WTC11 (cell line): ENCODE measurements around the gene CT45A2. TPM values are rescaled to one million over a fixed set of nuclear protein-coding genes. Genes with fewer than 3 reads are reported as not detected.
"Not testable (repeated sequence)": the region's sequence is repeated elsewhere in the genome, so short reads cannot be mapped to it uniquely, and the experiment has no call there.

Source experiments
- ATAC-seq: fragments of 200-7000 bp; cut with Tn5 transposase; 2 replicates; pipeline ENCODE4 v1.10.0; 2021; ENCODE audit warnings: mild to moderate bottlenecking, moderate library complexity
- Bru-seq: library from RNA; stranded (reverse); fragments of 400-500 nt; gene quantifications from one replicate; lab custom pipeline; 2021; lab: Mats Ljungman, UMichigan
- CTCF ChIA-PET: fragments of 300-600 bp; sonication (Branson Sonifier 250); formaldehyde crosslinking; loops from one replicate; lab custom pipeline; 2021; ENCODE audit warnings: antibody characterized with exemption; lab: Charles Lee
- POLR2A ChIA-PET: fragments of 350-600 bp; sonication (Branson Sonifier 250); formaldehyde crosslinking; loops from one replicate; lab custom pipeline; 2021; ENCODE audit warnings: antibody characterized with exemption; lab: Charles Lee
- DNase-seq: peaks from one replicate; pipeline ENCODE4 v3.0.0; 2021; ENCODE audit warnings: low spot score
- H3K27ac Mint-ChIP-seq: 2 replicates; pipeline ENCODE4 v1.8.0; 2021; ENCODE audit warnings: mixed read lengths
- H3K27me3 Mint-ChIP-seq: 2 replicates; pipeline ENCODE4 v1.8.0; 2021; ENCODE audit warnings: low read depth, mild to moderate bottlenecking, moderate library complexity, mixed read lengths
- H3K36me3 Mint-ChIP-seq: 2 replicates; pipeline ENCODE4 v1.8.0; 2021; ENCODE audit warnings: mixed read lengths
- H3K4me1 Mint-ChIP-seq: 2 replicates; pipeline ENCODE4 v1.8.0; 2022; ENCODE audit warnings: mixed read lengths
- H3K4me3 Mint-ChIP-seq: 2 replicates; pipeline ENCODE4 v1.8.0; 2021; ENCODE audit warnings: mild to moderate bottlenecking, moderate library complexity, mixed read lengths
- H3K9me3 Mint-ChIP-seq: 2 replicates; pipeline ENCODE4 v1.8.0; 2021; ENCODE audit warnings: mixed read lengths
- long read RNA-seq, 3 experiments: library from RNA in 1 of 3; library from capped mRNA in 1 of 3; library from polyadenylated mRNA in 1 of 3; unstranded in 2 of 3; stranded (forward) in 1 of 3; transcript quantifications; one replicate each; pipeline ENCODE4 v2.0.0, GENCODE V29; 2021
- total RNA-seq: library from RNA; stranded (reverse); gene quantifications from 3 replicates; pipeline ENCODE4 v1.2.3, GENCODE V29; 2021

The CT45A2 gene, protein sequence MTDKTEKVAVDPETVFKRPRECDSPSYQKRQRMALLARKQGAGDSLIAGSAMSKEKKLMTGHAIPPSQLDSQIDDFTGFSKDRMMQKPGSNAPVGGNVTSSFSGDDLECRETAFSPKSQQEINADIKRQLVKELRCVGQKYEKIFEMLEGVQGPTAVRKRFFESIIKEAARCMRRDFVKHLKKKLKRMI
- total RNA-seq (not detected in 3 replicates), Bru-seq, nascent RNA (not detected)
- long read RNA-seq, experiment 1 = 0 reads
- long read RNA-seq, experiment 2 = 0 reads
- long read RNA-seq, experiment 3 = 0 reads

DNA sequence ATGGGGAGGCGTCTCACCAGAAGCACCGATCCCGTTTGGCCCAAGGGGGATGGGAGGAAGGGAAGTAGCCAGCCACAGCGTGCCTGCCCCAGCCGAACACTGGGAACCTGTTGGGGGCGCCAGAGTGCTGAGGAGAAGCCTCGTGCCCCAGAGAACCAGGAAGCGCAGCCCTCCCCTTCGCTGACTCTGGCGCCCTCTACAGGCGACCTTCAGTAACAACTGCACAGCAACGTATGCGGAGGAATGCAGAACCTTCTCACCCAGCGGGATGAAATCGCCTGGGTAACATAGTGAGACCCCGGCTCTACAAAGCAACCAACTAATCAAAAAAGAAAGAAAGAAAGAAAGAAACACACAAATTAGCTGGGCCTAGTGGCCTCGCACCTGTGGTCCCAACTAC is at the start of gene CT45A2:
CT45A2 (minus strand) TSS at position 101 of the 400 bp plus-strand sequence. CDS start 3,747 bp downstream, outside the sequence.
- DNase-seq, POLR2A ChIA-PET, H3K27me3 Mint-ChIP-seq, CTCF ChIA-PET, H3K27ac Mint-ChIP-seq, H3K4me1 Mint-ChIP-seq, H3K9me3 Mint-ChIP-seq, H3K4me3 Mint-ChIP-seq, H3K36me3 Mint-ChIP-seq, ATAC-seq: not testable (repeated sequence)

DNA sequence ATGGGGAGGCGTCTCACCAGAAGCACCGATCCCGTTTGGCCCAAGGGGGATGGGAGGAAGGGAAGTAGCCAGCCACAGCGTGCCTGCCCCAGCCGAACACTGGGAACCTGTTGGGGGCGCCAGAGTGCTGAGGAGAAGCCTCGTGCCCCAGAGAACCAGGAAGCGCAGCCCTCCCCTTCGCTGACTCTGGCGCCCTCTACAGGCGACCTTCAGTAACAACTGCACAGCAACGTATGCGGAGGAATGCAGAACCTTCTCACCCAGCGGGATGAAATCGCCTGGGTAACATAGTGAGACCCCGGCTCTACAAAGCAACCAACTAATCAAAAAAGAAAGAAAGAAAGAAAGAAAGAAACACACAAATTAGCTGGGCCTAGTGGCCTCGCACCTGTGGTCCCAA is 34.6 kb upstream of the CT45A2 start, which contains the start of gene CT45A8:
CT45A8 (minus strand) TSS at position 101 of the 400 bp plus-strand sequence. CDS start 3,755 bp downstream, outside the sequence.
- DNase-seq, H3K27me3 Mint-ChIP-seq, H3K4me3 Mint-ChIP-seq, H3K9me3 Mint-ChIP-seq, H3K4me1 Mint-ChIP-seq, CTCF ChIA-PET, H3K27ac Mint-ChIP-seq, ATAC-seq, H3K36me3 Mint-ChIP-seq, POLR2A ChIA-PET: not testable (repeated sequence)

DNA sequence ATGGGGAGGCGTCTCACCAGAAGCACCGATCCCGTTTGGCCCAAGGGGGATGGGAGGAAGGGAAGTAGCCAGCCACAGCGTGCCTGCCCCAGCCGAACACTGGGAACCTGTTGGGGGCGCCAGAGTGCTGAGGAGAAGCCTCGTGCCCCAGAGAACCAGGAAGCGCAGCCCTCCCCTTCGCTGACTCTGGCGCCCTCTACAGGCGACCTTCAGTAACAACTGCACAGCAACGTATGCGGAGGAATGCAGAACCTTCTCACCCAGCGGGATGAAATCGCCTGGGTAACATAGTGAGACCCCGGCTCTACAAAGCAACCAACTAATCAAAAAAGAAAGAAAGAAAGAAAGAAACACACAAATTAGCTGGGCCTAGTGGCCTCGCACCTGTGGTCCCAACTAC is 17.4 kb upstream of the CT45A2 start, which contains the start of gene CT45A7:
CT45A7 (minus strand) TSS at position 101 of the 400 bp plus-strand sequence. CDS start 3,747 bp downstream, outside the sequence.
- ATAC-seq, H3K9me3 Mint-ChIP-seq, H3K27ac Mint-ChIP-seq, H3K4me1 Mint-ChIP-seq, CTCF ChIA-PET, POLR2A ChIA-PET, H3K4me3 Mint-ChIP-seq, H3K36me3 Mint-ChIP-seq, DNase-seq, H3K27me3 Mint-ChIP-seq: not testable (repeated sequence)

DNA sequence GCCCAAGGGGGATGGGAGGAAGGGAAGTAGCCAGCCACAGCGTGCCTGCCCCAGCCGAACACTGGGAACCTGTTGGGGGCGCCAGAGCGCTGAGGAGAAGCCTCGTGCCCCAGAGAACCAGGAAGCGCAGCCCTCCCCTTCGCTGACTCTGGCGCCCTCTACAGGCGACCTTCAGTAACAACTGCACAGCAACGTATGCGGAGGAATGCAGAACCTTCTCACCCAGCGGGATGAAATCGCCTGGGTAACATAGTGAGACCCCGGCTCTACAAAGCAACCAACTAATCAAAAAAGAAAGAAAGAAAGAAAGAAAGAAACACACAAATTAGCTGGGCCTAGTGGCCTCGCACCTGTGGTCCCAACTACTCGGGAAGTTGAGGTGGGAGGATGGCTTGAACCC is 17.1 kb downstream of the CT45A2 start, which contains the start of gene CT45A6:
CT45A6 (minus strand) TSS at position 101 of the 400 bp plus-strand sequence. CDS start 3,794 bp downstream, outside the sequence.
- H3K27me3 Mint-ChIP-seq, H3K27ac Mint-ChIP-seq, H3K4me3 Mint-ChIP-seq, ATAC-seq, H3K36me3 Mint-ChIP-seq, CTCF ChIA-PET, H3K4me1 Mint-ChIP-seq, POLR2A ChIA-PET, DNase-seq, H3K9me3 Mint-ChIP-seq: not testable (repeated sequence)

DNA sequence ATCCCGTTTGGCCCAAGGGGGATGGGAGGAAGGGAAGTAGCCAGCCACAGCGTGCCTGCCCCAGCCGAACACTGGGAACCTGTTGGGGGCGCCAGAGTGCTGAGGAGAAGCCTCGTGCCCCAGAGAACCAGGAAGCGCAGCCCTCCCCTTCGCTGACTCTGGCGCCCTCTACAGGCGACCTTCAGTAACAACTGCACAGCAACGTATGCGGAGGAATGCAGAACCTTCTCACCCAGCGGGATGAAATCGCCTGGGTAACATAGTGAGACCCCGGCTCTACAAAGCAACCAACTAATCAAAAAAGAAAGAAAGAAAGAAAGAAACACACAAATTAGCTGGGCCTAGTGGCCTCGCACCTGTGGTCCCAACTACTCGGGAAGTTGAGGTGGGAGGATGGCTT is 34.4 kb downstream of the CT45A2 start, which contains the start of gene CT45A5:
CT45A5 (minus strand) TSS at position 101 of the 400 bp plus-strand sequence. CDS start 3,774 bp downstream, outside the sequence.
- CTCF ChIA-PET, DNase-seq, H3K36me3 Mint-ChIP-seq, H3K4me3 Mint-ChIP-seq, H3K27me3 Mint-ChIP-seq, H3K9me3 Mint-ChIP-seq, POLR2A ChIA-PET, H3K4me1 Mint-ChIP-seq, ATAC-seq, H3K27ac Mint-ChIP-seq: not testable (repeated sequence)

DNA sequence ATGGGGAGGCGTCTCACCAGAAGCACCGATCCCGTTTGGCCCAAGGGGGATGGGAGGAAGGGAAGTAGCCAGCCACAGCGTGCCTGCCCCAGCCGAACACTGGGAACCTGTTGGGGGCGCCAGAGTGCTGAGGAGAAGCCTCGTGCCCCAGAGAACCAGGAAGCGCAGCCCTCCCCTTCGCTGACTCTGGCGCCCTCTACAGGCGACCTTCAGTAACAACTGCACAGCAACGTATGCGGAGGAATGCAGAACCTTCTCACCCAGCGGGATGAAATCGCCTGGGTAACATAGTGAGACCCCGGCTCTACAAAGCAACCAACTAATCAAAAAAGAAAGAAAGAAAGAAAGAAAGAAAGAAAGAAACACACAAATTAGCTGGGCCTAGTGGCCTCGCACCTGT is 51.7 kb downstream of the CT45A2 start, which contains the start of gene CT45A3:
CT45A3 (minus strand) TSS at position 101 of the 400 bp plus-strand sequence. CDS start 3,747 bp downstream, outside the sequence.
- H3K9me3 Mint-ChIP-seq, H3K4me1 Mint-ChIP-seq, H3K36me3 Mint-ChIP-seq, ATAC-seq, CTCF ChIA-PET, DNase-seq, H3K27ac Mint-ChIP-seq, POLR2A ChIA-PET, H3K4me3 Mint-ChIP-seq, H3K27me3 Mint-ChIP-seq: not testable (repeated sequence)

Other genes with a start within 250 kb of the CT45A2 start
- not detected in 3 replicates for gene CT45A1, start 106.4 kb downstream of the CT45A2 start, total RNA-seq
- not detected in 3 replicates for gene CT45A3, start 51.8 kb downstream of the CT45A2 start, total RNA-seq
- gene CT45A5, start 34.5 kb downstream of the CT45A2 start, total RNA-seq = not detected in 3 replicates
- not detected in 3 replicates for gene CT45A6, start 17.2 kb downstream of the CT45A2 start, total RNA-seq
- not detected in 3 replicates for gene CT45A7, start 17.3 kb upstream of the CT45A2 start, total RNA-seq
- gene CT45A8, start 34.5 kb upstream of the CT45A2 start, total RNA-seq = not detected in 3 replicates
- gene CT45A9, start 51.8 kb upstream of the CT45A2 start, total RNA-seq = not detected in 3 replicates
- 0.33 TPM in 1 of 3 replicates, not detected in the others for gene CT45A10, start 73.4 kb upstream of the CT45A2 start, total RNA-seq
- gene SAGE1, start 73.7 kb upstream of the CT45A2 start, total RNA-seq = not detected in 3 replicates
- 15.4 to 18.8 TPM (median 18.1 TPM) in 3 replicates for gene MMGT1, start 154.0 kb upstream of the CT45A2 start, total RNA-seq
- 8.2 to 10.8 TPM (median 9.6 TPM) in 3 replicates for gene SLC9A6, start 165.4 kb upstream of the CT45A2 start, total RNA-seq